Kidney glomerular epithelial cell (primary cell): ENCODE measurements around the gene WIPF1.

Experiments used
- DNase-seq: peaks from one replicate; lab custom pipeline; 2025; lab: John Stamatoyannopoulos, UW

The WIPF1 gene

DNA sequence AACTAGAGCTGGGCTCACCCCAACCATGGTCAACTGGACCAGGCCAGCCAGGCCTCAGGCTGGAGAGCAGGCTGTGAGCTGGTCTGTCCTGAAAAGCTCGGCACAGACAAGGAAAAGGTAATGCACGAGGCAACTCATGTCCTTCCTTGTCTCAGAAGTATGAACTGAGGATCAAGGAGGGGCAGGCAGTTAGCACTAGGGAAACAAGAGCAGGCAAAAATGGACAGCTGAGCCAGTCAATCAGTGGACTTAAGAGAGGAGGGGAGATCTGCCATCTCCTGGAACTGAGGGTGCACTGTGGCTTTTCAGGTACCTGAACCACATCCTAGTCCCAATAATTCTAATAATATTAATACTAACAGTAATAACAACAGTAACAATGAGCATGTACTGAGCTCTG lies 20.6 kb upstream of the WIPF1 start:
- no peak for DNase-seq

DNA sequence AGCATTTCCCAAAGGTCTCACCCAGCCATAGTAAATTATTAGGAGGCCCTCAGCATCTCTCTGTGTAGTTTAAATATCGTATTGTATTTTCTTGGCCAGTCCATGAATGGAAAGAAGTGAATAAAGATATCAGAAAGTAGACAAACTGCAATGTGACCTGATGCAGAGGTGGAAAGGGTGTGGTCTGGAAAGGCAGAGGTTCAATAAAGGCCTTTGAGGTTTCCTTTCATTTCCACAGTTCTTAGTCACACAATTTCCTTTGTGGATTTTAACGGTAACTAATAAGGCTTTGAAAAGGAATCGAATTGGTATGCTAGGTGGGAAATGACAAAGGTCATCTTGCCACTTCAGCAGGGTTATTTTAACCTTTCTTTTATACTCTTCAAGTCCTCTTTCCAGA lies 20.1 kb upstream of the WIPF1 start:
- no peak for DNase-seq

DNA sequence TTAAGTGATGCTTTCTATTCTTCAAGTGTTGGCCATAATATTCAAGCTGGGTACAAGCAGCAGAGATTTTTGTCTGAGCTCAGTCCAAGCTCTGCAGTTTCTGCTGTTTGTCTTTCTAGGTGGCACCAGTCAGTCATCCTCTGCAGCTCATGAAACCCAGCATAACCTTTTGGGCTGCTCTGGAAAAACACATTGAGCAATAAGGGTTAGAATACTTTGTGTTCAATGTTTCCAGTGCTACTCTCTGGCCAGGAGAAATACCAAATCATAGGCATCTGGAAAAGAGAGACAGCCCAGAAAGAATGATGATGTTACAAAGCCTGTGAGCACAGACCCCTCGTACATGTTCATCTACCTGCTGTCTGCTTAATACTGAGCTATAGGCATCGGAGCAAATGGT lies 19.5 kb upstream of the WIPF1 start:
- DNase-seq = no peak

DNA sequence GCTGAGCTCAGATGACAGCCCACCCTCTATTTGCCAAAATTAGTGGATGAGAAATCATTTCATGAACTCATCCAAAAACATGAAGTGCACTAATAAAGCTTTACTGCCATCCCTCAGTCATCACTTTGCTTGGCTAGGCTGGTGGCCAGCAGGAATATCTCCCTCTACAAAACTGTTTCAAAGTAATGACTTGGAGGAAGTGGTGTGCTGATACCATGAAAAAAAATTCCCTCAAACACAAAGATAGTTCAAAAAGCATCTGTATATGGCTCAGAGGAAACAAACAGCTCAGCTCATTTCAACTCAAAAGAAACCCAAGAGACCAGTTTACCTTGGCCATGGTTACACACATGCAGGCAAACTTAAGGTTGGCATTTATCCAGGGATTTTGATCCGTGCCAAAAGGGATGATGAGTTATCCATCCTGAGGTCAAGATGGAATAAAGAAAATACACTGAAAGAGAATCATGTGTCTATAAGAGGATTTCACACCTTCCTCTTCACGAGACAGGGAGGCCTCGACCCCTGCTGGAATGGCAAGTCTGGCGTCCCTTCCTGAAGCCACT lies 18.4 kb upstream of the WIPF1 start:
- DNase-seq = peak; percentile 38

DNA sequence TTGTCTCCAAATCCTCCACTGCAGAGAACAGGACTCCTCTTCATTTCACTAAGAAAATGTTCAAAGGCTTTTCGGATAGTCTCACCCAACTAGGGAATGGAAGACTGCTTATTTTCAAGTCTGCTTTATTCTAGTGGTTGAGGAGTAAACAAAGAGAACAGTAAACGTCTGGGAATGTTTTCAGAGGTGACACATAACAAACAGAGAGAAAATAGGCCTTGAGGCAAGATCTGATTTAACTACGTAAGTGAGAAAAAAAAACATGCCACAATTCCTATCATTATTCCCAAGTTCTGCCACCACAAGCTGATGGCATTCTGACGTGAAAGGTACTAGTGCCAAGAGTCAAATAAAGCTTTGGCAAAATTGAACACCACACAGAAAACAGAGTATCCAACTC lies 16.7 kb upstream of the WIPF1 start:
- peak; percentile 4 for DNase-seq

DNA sequence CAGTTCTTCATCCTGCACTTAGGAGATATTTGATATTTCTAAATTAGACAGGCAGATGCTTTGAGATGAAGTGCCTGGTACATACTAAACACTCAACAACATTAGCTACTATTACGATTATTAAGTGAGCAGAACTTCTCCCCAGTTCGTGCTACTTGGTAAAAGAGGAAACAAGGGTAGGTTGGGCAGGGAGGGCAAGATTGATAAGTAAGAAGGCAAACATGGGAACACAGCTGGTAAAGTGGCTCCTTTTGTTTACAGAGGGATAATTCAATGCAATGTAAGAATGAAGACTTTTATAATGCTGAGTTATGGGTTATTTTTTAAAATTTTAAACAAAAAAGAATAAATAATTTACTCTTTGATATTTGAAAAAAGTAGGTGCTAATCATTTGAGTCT lies 15.9 kb upstream of the WIPF1 start:
- DNase-seq = no peak

DNA sequence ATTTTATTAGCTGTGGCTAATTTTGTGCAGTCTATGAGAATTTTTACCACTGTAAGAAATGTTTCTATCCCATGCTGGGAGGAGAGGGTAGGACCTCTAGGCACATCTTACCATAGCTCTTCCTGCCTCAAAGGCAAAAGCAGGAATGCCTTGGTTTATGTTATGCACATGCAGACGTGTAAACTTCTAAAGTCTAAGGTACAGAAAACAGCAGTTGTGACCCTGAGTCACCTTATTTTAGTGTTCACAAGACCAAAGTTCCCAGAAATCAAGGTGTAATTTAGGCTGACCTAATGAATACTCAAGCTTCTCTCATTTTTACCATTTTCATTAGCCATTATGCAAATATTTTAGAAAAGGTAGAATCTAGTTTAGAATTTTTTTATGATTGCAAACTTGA lies 15.4 kb upstream of the WIPF1 start:
- DNase-seq = no peak

DNA sequence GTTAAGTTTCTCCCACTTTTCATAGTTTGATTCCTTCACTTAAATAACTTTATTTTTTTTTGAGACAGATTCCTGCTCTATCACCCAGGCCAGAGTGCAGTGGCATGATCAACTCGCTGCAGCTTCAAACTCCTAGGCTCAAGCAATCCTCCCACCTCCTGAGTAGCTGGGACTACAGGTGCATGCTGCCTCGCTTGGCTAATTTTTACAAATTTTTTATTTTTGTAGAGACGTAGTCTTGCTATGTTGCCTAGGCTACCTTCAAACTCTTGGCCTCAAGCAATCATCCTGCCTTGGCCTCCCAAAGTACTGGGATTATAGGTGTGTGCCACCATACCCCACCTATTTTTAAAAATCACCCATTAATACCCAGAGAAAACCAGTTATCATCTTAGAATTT lies 14.2 kb upstream of the WIPF1 start:
- DNase-seq = no peak

DNA sequence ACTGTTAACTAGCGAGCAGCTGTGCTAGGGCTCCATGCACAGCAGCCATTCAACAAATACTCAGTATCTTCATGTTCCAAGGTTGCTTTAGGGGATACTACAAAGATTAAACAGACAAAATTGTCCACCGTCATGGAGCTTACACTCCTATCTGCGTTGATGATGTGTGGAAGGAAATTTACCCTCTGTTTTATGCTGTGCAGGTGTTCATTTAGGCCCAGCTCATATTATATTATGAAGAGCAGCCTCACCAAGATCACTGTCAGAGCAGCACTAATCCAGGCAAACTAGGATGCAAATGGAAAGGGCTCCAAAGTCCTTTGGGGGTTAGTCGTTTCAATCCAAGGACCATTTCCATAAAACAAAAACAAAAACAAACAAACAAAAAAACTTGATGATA lies 13.4 kb upstream of the WIPF1 start:
- no peak for DNase-seq

DNA sequence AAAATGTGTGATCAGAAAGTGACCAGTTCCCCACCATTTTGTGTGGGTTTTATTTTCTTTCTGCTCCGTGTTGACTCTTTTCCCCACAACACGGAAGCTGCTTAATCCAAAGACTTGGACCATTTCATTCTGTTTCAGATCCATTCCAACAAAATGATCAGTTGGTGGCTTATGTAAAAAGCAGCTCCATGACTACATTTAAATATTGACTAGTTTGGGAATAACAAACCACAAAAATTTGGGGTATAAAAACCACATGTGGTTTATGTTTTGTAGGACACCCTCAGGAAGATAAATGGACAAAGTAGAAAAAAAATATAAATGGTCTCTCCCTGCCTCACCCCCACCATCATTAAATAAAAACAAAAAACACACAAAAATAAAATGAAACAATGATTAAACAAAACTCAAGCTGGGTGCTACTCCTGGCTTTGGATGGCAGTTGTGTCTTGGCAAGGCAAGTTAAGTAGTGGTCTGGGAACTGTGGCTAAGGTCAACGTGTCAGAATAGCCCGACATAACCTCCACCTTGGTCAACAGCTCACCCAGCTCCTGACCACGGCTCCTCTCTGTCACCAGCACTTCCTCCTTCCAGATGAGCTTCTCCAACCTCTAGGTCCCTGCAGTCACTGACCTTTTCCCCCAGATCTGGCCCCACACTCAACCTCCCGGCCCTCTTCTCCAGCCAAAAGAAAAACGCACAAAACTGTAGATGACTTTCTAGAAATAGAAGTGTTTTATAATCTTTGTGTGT lies 12.8 kb upstream of the WIPF1 start:
- DNase-seq = no peak

DNA sequence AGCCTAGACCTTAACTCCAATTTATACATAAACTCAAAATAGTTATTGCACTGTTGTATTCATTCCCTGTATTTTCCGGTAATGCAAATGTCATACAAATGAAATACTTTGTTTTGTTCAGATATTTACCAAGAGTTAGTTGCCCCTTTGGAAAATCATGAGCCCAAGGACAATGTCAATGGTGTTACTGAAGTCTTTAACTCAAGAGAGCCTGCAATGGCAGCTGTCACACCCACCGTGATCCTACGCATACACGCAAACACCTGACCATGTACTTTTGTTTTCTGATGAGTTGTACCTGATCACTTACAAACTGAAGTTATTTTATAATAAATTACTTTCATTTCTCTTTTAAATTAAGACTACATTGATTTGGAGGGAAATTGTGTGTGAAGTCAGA lies 11.7 kb upstream of the WIPF1 start:
- no peak for DNase-seq

DNA sequence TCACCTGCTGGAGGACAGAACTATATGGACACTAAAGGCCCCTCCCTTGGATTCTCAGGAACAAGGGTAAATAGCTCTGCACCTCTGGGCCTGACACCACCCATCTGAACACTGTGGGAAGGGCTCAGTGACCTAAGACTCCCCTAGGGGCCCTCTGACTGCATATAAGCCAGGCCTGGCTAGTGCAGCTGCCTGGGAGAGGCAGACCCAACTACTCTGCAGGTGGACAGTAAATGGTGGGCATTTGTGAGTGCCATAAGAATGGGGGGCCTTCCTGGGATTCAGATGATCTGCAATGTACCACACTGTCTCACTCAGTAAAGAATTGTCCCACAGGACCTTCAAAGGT lies 11.2 kb upstream of the WIPF1 start:
- DNase-seq = no peak

DNA sequence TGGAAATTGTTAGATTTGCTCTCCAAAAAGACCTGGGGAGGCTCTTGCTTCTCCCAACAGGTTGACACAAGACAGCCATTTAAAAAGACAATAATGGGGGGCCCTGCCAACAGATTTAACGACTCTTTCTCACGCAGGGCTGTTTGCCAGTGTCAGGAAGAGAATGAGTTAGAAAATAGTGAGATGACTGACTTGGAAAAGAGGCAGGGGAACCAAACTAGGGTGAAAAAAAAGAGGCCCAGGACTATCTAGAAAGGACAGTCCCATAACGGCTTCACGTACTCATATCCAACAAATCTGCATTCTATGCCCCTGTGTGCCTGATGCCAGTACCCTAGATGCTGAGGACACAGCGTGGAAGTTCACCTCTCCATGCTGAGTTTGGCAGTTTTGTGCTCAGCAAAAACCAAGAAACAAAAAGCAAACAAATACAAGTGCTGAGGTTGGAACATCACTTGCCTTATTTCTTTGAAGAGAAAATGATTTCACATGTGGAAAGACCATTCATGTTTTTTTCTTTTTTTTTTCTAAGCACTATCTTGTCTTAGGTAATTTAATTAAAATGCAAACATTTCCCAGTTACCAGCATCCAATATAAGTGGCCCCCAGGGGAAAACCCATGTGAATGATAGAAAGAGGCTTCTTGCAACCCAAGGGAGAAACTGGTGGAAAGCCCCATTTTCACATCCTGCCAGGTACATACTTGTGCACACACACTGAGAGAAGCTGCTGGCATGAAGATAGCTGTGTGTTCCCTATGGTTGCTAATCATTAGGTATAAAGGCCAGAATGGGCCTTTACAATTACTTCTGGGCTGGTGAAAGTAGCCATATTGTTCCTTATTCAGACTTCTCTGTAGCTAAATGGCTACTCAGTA lies 10.6 kb upstream of the WIPF1 start:
- no peak for DNase-seq

DNA sequence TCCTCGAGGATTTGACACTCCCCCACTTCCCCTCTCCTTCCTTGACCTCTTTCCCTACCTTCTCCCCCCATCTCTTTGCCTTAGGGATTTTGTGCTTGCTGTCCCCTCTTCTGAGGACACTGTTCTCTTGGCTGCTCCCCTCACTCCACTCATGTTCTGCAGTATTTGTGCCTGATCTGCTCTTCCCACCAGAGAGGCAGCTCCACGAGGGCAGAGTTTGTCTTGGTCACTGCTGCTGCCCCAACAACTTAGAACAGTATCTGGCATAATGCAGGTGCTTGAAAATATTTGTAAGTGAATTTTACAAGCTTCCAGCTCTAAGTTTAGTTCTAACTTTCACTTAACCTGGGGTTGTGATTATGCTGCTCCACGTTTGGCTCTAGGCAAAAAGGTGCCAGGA lies 10.0 kb upstream of the WIPF1 start:
- DNase-seq = no peak

DNA sequence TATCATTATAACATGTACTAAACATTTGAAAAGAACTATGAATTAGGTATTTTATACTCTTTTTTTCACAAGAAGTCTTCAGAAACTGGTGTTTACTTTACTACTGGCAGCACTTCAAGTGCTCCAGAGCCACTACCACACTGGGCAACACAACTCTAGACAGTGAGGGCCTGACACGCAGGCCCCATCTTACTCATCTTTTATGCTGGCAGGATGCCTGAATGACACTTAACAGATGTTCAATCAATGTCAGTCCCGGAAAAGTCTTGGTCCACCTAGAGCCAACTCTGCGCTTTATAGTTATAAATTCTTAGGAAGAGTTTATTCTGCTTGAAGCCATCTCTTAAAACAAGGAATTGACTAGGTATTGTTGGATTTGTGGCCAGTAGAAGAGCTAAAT lies 8.7 kb upstream of the WIPF1 start:
- DNase-seq = peak; percentile 55

DNA sequence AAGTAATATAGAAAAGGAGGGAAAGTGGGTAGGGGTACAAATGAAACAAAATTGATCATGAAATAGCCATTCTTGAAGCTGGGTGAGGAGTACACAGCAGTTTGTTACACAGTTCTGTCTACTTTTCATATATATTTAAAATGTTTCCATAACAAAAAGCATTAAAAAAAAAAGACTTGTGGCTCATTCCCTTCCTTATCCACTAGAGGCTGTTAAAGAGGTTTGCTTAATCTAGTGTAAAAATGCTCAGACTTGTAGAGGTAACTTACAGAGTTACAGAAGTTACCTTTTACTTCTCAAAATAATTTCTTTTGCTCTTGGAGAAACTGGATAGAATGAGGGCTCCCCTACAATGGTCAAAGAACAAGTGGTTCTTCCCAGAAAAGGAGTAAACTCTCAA lies 8.1 kb upstream of the WIPF1 start:
- DNase-seq = peak; percentile 38

DNA sequence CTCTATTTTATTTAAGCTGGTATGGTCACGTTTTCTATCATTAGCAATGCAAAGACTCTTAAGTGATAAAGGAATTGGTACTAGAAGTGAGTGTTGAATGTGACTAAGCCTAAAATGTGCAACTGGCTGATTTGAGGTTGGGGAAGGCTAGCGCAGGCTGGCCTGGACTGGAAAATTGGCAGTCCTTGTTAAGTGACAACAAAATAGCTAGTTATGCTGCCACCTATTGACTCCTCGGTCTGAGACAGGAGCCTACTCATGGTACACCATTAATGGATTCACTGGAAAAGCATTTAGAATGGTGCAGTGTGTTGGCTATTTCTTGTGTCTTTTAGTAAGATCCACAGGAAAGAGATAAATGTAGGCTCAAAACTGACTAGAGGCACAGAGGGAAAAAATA lies 5.7 kb upstream of the WIPF1 start:
- DNase-seq = no peak

DNA sequence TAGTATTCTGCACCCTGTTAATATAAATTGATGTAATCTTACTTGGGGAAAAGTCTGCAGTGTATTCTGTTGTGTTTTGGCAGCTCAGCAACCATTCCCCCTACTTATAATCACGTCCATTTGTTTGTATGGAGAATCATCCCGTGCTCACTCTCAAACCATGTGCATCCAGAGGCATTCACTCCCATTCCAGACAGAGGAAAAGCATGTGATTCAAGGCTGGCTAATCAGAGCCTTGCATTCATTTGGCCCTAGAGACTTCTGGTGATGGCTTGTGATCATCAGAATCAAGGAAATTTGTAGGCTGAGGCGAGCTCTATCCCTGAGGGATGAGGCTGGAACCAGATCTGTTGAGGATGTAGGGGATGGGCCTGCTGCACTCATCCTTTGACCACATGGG lies 5.1 kb upstream of the WIPF1 start:
- no peak for DNase-seq

DNA sequence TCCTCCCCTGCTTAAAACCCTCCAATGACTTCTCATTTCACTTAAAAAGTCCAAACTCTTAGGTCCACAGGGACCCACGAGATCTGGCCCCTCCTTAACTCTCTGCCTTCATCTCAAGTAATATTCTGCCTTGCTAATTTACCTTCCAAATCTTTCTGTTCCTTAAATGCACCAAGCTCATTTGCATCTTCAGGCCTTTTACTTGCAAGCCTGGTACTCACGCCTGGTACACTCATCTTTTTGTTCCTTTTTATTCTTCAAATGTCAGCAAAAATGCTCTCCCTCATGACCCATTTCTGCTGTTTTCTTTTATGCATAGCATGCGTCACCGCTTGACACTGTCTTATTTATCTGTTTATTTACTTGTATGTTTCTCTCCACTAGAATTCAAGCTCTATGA lies 2.7 kb upstream of the WIPF1 start:
- DNase-seq = no peak

DNA sequence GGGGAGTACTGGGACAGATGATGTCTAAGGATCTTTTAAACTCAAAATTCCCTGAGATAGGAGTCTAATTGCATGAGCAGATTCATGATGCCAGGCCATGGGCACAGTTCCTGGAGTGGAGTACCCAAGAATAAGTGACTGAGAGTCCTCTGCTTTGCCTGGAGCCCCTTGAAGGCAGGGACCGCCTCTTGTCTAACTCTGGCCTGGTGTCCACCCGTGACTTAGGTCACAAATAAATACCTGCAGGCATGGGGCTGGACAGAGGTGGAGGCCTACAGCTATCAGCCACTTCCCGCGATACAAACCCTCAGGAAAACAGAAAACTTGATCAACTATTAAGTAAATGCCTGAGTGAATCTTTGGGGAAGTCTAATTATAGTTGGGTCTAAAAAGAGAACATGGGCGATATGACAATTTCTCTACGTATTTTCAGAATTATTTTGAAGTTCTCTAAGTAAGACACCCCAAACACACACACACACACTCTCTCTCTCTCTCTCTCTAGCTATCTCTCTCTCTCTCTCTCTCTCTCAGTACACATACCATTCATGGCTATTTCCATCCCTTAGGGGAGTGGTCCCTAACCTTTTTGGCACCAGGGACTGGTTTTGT lies 1.8 kb upstream of the WIPF1 start:
- DNase-seq = no peak

DNA sequence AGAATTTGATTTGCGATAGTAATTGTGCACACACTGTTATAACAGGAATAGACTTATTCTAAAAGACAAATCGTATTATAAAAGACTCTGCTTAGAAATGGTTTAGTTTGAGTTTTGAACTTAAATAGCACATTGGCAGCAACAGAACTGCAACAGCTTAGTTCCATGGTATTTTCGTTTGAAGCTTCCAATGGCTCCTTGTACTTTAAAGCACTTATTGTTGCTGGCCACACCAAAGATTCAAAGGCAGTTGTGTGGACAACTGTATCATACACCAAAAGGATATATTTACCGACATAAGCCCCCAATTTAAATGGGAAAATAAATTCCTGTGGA lies 627 bp downstream of the WIPF1 start:
- DNase-seq = no peak

DNA sequence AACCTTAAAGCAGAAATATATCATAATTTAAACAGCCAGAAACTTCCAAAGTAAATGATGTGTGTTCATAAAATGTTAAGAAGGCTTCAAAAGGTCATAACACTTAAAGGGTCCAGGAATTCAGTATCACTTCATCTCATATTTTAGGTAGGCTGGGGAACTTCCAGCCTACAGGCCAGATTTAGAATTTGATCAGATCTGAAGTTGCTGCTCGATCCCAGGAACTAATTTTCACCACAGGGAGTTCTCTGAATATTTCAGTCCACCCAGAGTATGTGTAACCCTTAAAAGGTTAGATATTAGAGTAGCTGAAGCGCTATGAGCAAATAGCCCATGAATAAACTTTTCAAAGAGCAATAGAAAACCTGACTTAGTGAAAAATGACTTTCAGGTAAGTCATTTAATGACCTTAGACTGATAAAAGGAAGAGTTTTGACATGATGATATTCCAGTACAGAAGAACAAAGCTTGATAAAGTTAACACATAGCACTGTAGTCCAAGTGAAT lies 1.7 kb downstream of the WIPF1 start:
- no peak for DNase-seq
